ENCODE data around the gene CRYL1.

DNA sequence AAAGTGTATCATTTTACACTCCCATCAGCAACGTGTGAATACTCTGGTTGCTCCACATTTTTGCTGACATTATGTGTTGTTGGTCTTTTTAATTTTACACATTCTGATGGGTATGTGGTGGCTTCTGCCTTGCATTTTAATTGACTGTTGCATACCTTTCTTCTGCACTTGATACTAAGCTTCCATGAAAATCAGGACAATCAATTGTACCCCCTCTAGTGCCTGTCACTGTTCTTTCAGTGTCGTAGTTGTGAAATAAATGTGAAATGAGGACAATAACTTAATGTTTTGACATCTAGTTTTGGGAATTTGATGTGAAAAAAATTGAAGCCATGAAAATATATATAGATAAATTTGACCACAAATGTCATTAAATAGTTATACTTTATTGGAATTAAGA is 48.0 kb upstream of the CRYL1 start:
- TF ChIP-seq, protein P1, sequence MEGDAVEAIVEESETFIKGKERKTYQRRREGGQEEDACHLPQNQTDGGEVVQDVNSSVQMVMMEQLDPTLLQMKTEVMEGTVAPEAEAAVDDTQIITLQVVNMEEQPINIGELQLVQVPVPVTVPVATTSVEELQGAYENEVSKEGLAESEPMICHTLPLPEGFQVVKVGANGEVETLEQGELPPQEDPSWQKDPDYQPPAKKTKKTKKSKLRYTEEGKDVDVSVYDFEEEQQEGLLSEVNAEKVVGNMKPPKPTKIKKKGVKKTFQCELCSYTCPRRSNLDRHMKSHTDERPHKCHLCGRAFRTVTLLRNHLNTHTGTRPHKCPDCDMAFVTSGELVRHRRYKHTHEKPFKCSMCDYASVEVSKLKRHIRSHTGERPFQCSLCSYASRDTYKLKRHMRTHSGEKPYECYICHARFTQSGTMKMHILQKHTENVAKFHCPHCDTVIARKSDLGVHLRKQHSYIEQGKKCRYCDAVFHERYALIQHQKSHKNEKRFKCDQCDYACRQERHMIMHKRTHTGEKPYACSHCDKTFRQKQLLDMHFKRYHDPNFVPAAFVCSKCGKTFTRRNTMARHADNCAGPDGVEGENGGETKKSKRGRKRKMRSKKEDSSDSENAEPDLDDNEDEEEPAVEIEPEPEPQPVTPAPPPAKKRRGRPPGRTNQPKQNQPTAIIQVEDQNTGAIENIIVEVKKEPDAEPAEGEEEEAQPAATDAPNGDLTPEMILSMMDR (IDR thresholded peaks at IDR 0.05; ENCODE audit: insufficient read depth, low read length, poor library complexity, severe bottlenecking), result no peak
- no peak for TF ChIP-seq EZH2phosphoT487 (conservative IDR thresholded peaks at IDR 0.05; ENCODE audit: low read length)

Data from SU-DHL-6 (cell line).